Neural cell (in vitro differentiated cells): Measurements from ENCODE around the gene IGSF23. TPM values are rescaled to one million over a fixed set of nuclear protein-coding genes. Genes with fewer than 3 reads are reported as not detected.

ENCODE experiments used
- H2AFZ ChIP-seq: fragments of 200-600, 300-800 bp; sonication (generic), shearing (Covaris generic); 2 replicates; pipeline ENCODE4 v1.6.0; 2014; ENCODE audit warnings: low read depth, mild to moderate bottlenecking, antibody characterized with exemption, low read length, moderate library complexity
- H3F3A ChIP-seq: fragments of 200-600 bp; shearing (Covaris generic); 2 replicates; pipeline ENCODE4 v1.6.1; 2016; ENCODE audit warnings: mild to moderate bottlenecking, moderate library complexity, mixed read lengths, antibody characterized with exemption, low read length; ENCODE audit not compliant: insufficient read depth, poor library complexity, severe bottlenecking
- H3K27ac ChIP-seq: fragments of 200-600, 300-800 bp; sonication (generic), shearing (Covaris generic); 2 replicates; pipeline ENCODE4 v1.5.1; 2014; ENCODE audit warnings: mild to moderate bottlenecking, low read length, moderate library complexity
- H3K27me3 ChIP-seq: fragments of 300-800, 200-600 bp; sonication (generic), shearing (Covaris generic); 2 replicates; pipeline ENCODE4 v1.6.0; 2014; ENCODE audit warnings: mild to moderate bottlenecking, low read depth, low read length, moderate library complexity; ENCODE audit not compliant: insufficient read depth
- H3K36me3 ChIP-seq: fragments of 300-800, 200-600 bp; sonication (generic), shearing (Covaris generic); 2 replicates; pipeline ENCODE4 v1.5.1; 2014; ENCODE audit warnings: mild to moderate bottlenecking, antibody characterized with exemption, low read length, moderate library complexity; ENCODE audit not compliant: insufficient read depth
- H3K4me2 ChIP-seq: fragments of 300-800, 200-600 bp; sonication (generic), shearing (Covaris generic); 2 replicates; pipeline ENCODE4 v1.6.0; 2014; ENCODE audit warnings: mild to moderate bottlenecking, low read length
- H3K4me3 ChIP-seq: fragments of 300-800, 200-600 bp; sonication (generic), shearing (Covaris generic); 2 replicates; pipeline ENCODE4 v1.5.1; 2014; ENCODE audit warnings: mild to moderate bottlenecking, low read length, moderate library complexity
- H3K79me2 ChIP-seq: fragments of 200-600 bp; shearing (Covaris generic); replicated peaks from 2 replicates; pipeline ENCODE4 v1.6.0; 2014; ENCODE audit warnings: mild to moderate bottlenecking, low read length, moderate library complexity; ENCODE audit not compliant: insufficient read depth
- H3K9ac ChIP-seq: fragments of 300-800, 200-600 bp; sonication (generic), shearing (Covaris generic); 2 replicates; pipeline ENCODE4 v1.6.1; 2016; ENCODE audit warnings: mild to moderate bottlenecking, low read length, mixed read lengths
- H3K9me2 ChIP-seq: fragments of 200-600 bp; shearing (Covaris generic); 2 replicates; pipeline ENCODE4 v1.6.1; 2016; ENCODE audit warnings: mild to moderate bottlenecking, low read length, mixed read lengths; ENCODE audit not compliant: insufficient read depth
- H3K9me3 ChIP-seq: fragments of 200-600, 300-800 bp; sonication (generic), shearing (Covaris generic); 2 replicates; pipeline ENCODE4 v1.6.1; 2016; ENCODE audit warnings: mild to moderate bottlenecking, mixed run types, low read length, moderate library complexity, mixed read lengths
- H4K20me1 ChIP-seq: fragments of 200-600 bp; shearing (Covaris generic); 2 replicates; pipeline ENCODE4 v1.6.1; 2016; ENCODE audit warnings: mild to moderate bottlenecking, mixed run types; ENCODE audit not compliant: insufficient read depth
- CTCF ChIP-seq: fragments of 450-650 bp; IDR thresholded peaks from 2 replicates; pipeline ENCODE4 v1.5.1; 2014; ENCODE audit warnings: antibody characterized with exemption, mild to moderate bottlenecking, moderate library complexity; ENCODE audit not compliant: poor library complexity, severe bottlenecking
- EP300 ChIP-seq: fragments of 450-650 bp; conservative IDR thresholded peaks from 2 replicates; pipeline ENCODE4 v1.6.1; 2014; ENCODE audit warnings: antibody characterized with exemption, mild to moderate bottlenecking, moderate library complexity; ENCODE audit not compliant: poor library complexity, severe bottlenecking
- EZH2 ChIP-seq: fragments of 200-600, 300-800 bp; shearing (Covaris generic), sonication (generic); IDR thresholded peaks from 2 replicates; pipeline ENCODE4 v1.6.1; 2014; ENCODE audit warnings: antibody characterized with exemption, low read length, borderline replicate concordance, mild to moderate bottlenecking; ENCODE audit not compliant: insufficient read depth, poor library complexity, severe bottlenecking
- MXI1 ChIP-seq: fragments of 450-650 bp; conservative IDR thresholded peaks from 2 replicates; pipeline ENCODE4 v1.6.1; 2014; ENCODE audit warnings: antibody characterized with exemption, mild to moderate bottlenecking; ENCODE audit not compliant: poor library complexity, severe bottlenecking
- POLR2AphosphoS5 ChIP-seq: IDR thresholded peaks from 2 replicates; pipeline ENCODE4 v1.6.1; 2012
- RAD21 ChIP-seq: fragments of 450-650 bp; conservative IDR thresholded peaks from 2 replicates; pipeline ENCODE4 v1.6.1; 2014; ENCODE audit warnings: antibody characterized with exemption, mild to moderate bottlenecking, moderate library complexity
- REST ChIP-seq: IDR thresholded peaks from 2 replicates; pipeline ENCODE4 v1.6.1; 2012; ENCODE audit warnings: borderline replicate concordance
- SMC3 ChIP-seq: fragments of 450-650 bp; conservative IDR thresholded peaks from 2 replicates; pipeline ENCODE4 v1.6.1; 2014; ENCODE audit warnings: antibody characterized with exemption, mild to moderate bottlenecking, moderate library complexity; ENCODE audit not compliant: poor library complexity
- TAF1 ChIP-seq: IDR thresholded peaks from 2 replicates; pipeline ENCODE4 v1.6.1; 2012; ENCODE audit warnings: low read depth
- polyA plus RNA-seq: library from polyadenylated mRNA; depleted of rRNA; stranded (reverse); fragments of >200 nt; gene quantifications from 2 replicates; pipeline ENCODE4 v1.2.3, GENCODE V29; 2014

IGSF23 gene
- polyA plus RNA-seq, 1 donor from 2014 or later: not detected

- no peaks in the 10 kb centered on the region for H3K9me3 ChIP-seq
- TF ChIP-seq EZH2: no peak
- TF ChIP-seq MXI1: no peak
- TF ChIP-seq RAD21: no peak
- no peak for TF ChIP-seq POLR2AphosphoS5
- TF ChIP-seq SMC3: no peak
- H3K27ac ChIP-seq: no peak overlapping the region
- no peak overlapping the region for H3K4me3 ChIP-seq
- no peak overlapping the region for H3K4me2 ChIP-seq
- no peaks in the 10 kb centered on the region for H3F3A ChIP-seq
- H3K79me2 ChIP-seq: no peaks in the 10 kb centered on the region
- no peak overlapping the region for H3K9ac ChIP-seq
- H3K36me3 ChIP-seq: no peaks in the 10 kb centered on the region
- H4K20me1 ChIP-seq: no peaks in the 10 kb centered on the region
- no peak overlapping the region for H2AFZ ChIP-seq
- no peaks in the 10 kb centered on the region for H3K27me3 ChIP-seq
- H3K9me2 ChIP-seq: no peaks in the 10 kb centered on the region
These were observed 2.5 kb downstream of the IGSF23 start for GRCh38 chr19:44615863-44616247.

GRCh38 chr19:44617110-44617880 is 3.9 kb downstream of the IGSF23 start:
- Histone ChIP-seq H3F3A (no peaks in the 10 kb centered on the region), H3K27me3 (no peaks in the 10 kb centered on the region), H4K20me1 (no peaks in the 10 kb centered on the region), H3K9me3 (no peaks in the 10 kb centered on the region), H2AFZ (no peak overlapping the region), H3K36me3 (no peaks in the 10 kb centered on the region), H3K4me3 (no peak overlapping the region), H3K9me2 (no peaks in the 10 kb centered on the region), H3K27ac (no peak overlapping the region), H3K9ac (no peak overlapping the region), H3K4me2 (no peak overlapping the region), H3K79me2 (no peaks in the 10 kb centered on the region)
- TF ChIP-seq SMC3: no peak
- no peak for TF ChIP-seq POLR2AphosphoS5
- TF ChIP-seq CTCF: no peak
- no peak for TF ChIP-seq RAD21
- TF ChIP-seq EP300: no peak
- TF ChIP-seq TAF1: no peak
- no peak for TF ChIP-seq MXI1
- TF ChIP-seq REST: no peak
- no peak for TF ChIP-seq EZH2
